ENCODE data around the gene GADL1. TPM values are rescaled to one million over a fixed set of nuclear protein-coding genes. Genes with fewer than 3 reads are reported as not detected.

The GADL1 gene
- total RNA-seq, 4 donors from 2014 or later: not detected

DNA sequence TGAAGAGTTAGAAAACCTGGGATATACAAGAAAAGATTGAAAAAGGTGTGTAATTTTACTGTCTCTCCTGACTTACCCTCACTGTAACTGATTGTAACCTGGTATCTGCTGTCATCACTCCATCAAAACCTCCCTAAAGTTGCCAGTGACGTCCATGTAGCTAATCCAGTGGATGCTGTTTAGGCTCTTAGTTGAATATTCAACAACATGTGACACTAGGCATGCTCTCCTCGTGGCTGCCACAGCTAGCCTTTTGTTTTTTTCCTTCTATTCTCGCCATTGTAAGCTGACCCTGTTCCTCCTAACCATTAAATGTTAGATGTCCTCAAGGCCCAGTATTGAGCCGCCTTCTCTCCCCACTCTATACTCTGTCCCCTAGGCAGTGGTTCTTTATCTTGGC, 41.6 kb downstream of the GADL1 start:
- no peaks in the 10 kb centered on the region for H3K9me3 ChIP-seq
- WGBS, 2 donors: 73 to 75% methylated on average over 4 of the region's 4 CpGs
- H3K27me3 ChIP-seq: peaks cover 0 to 3% of the 10 kb centered on the region in 2 donors
- no peak for DNase-seq (ENCODE audit: low spot score in 2 of 2)
- TF ChIP-seq, protein P1, sequence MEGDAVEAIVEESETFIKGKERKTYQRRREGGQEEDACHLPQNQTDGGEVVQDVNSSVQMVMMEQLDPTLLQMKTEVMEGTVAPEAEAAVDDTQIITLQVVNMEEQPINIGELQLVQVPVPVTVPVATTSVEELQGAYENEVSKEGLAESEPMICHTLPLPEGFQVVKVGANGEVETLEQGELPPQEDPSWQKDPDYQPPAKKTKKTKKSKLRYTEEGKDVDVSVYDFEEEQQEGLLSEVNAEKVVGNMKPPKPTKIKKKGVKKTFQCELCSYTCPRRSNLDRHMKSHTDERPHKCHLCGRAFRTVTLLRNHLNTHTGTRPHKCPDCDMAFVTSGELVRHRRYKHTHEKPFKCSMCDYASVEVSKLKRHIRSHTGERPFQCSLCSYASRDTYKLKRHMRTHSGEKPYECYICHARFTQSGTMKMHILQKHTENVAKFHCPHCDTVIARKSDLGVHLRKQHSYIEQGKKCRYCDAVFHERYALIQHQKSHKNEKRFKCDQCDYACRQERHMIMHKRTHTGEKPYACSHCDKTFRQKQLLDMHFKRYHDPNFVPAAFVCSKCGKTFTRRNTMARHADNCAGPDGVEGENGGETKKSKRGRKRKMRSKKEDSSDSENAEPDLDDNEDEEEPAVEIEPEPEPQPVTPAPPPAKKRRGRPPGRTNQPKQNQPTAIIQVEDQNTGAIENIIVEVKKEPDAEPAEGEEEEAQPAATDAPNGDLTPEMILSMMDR (IDR thresholded peaks at IDR 0.05): no peak
- no peak for TF ChIP-seq EP300 (IDR thresholded peaks at IDR 0.05)
- H3K4me1 ChIP-seq: peaks cover 0 to 11% (median 0%) of the 10 kb centered on the region in 4 donors
- no peak overlapping the region for H3K4me3 ChIP-seq
- H3K36me3 ChIP-seq: no peaks in the 10 kb centered on the region
- H3K27ac ChIP-seq: no peak overlapping the region

DNA sequence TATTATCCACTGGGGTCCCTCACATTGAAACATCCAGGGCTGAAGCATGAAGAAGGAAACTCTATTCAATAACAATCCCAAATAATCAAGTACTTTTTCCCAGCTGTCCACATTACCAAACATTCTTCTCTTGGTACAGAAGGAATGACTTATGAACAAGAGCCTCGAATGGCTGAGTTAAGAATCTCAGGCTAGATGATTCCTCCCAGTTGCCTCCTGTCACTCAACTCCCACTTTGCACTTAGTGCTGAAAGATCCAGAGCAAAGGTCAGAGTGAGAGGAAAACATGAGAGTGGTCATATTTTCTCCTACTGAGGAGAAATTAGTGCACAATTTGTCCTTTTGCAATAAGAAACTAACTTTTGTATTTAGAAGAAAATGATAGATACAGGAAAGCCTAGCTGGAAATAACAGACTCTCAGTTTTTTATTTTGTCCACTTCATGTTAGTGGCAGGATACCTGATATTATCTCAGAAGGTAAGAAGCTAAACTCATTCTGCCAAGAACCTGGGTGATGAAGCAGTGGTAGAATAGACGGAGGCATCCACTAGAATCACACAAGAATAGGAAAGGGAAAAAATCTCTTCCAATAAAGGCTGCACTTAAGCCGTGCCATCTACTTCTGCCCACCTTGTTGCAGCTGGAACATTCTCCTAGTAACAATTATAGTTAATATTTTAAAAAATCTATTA, 46.2 kb downstream of the GADL1 start:
- Histone ChIP-seq H3K27me3 (no peaks in the 10 kb centered on the region), H3K27ac (no peak overlapping the region), H3K9me3 (no peaks in the 10 kb centered on the region), H3K36me3 (no peaks in the 10 kb centered on the region), H3K4me1 (peaks cover 0 to 11% (median 0%) of the 10 kb centered on the region in 4 donors), H3K4me3 (no peak overlapping the region)
- TF ChIP-seq, protein P1 (IDR thresholded peaks at IDR 0.05): no peak
- TF ChIP-seq POLR2A (IDR thresholded peaks at IDR 0.05) (no peak), EP300 (IDR thresholded peaks at IDR 0.05) (no peak)
- no peak for DNase-seq (ENCODE audit: low spot score in 2 of 2)
- WGBS, 2 donors: 65 to 72% methylated on average over 3 of the region's 3 CpGs

DNA sequence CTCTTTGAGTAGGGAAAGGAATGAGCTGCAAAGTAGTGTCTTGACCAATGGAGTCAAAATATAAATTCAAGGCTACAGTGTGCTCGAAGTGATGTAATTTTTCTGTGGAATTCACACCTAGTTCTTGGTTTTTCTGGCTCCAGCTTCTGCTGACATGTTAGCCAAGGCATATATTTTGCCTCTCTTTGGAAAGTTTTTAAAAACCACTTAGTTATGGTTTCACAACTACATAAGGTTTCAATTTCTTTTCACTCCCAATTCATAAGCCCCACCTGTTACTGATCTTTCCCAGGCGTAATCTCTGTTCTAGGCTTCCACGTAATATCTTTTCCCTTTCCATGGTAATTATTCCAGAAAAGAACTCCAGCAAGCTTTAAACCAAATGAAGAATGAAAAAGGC, 46.9 kb downstream of the GADL1 start:
- no peak for TF ChIP-seq EP300 (IDR thresholded peaks at IDR 0.05)
- WGBS, 2 donors: 70 to 76% methylated on average over 3 of the region's 3 CpGs
- Histone ChIP-seq H3K4me3 (no peak overlapping the region), H3K27me3 (no peaks in the 10 kb centered on the region), H3K36me3 (no peaks in the 10 kb centered on the region), H3K27ac (no peak overlapping the region), H3K4me1 (peaks cover 0 to 11% (median 0%) of the 10 kb centered on the region in 4 donors), H3K9me3 (no peaks in the 10 kb centered on the region)
- DNase-seq (ENCODE audit: low spot score in 2 of 2): no peak

DNA sequence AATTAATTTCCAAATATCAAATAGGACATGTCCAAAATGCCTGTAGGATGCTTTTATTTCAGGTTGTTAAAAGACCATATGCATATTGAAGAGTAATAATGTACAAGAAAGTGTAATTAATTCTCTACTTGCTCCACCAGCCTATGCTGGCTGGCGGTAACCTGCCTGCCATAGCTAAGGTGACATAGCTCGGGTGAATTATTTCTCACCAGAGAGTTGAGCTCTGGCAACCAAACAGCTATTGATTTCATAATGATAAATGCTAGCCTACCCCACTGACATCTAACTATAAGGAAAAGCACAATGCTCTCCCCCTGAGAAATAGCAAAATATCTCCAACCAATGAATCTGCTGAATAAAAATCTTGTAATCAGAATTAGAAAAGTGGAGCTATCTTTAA, 48.9 kb downstream of the GADL1 start:
- Histone ChIP-seq H3K27ac (no peak overlapping the region), H3K4me1 (peaks cover 0 to 11% (median 0%) of the 10 kb centered on the region in 4 donors), H3K27me3 (no peaks in the 10 kb centered on the region), H3K9me3 (no peaks in the 10 kb centered on the region), H3K36me3 (no peaks in the 10 kb centered on the region), H3K4me3 (no peak overlapping the region)
- no peak for DNase-seq (ENCODE audit: low spot score in 2 of 2)
- 92 to 95% methylated on average over 2 of the region's 2 CpGs for WGBS, 2 donors
- TF ChIP-seq EP300 (IDR thresholded peaks at IDR 0.05) (no peak), POLR2A (IDR thresholded peaks at IDR 0.05) (no peak)
- TF ChIP-seq, protein P1 (IDR thresholded peaks at IDR 0.05): no peak

DNA sequence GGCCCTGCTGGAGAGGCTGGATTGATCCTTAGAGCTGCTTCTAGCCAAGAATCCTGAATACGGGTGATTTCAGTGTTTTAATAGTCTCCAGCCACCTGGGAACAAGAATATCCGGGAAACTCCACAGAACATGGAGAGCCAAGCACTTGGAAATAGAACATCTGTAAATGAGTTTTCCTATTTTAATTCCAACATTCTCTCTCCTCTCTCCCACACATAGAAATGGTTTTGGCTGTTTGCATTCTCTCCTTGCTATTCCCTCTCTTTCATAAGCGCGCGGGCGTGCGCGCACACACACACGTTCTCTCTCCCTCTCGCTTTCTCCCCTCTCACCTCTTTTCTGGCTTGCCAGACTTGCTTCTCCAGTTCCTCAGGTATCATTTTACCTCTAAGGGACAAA, 50.6 kb downstream of the GADL1 start:
- 74% methylated on average over 10 of the region's 10 CpGs for WGBS, 2 donors
- H3K36me3 ChIP-seq: no peaks in the 10 kb centered on the region
- H3K4me3 ChIP-seq: no peak overlapping the region
- H3K9me3 ChIP-seq: no peaks in the 10 kb centered on the region
- H3K27me3 ChIP-seq: no peaks in the 10 kb centered on the region
- H3K27ac ChIP-seq: no peak overlapping the region
- no peak for DNase-seq (ENCODE audit: low spot score in 2 of 2)
- no peak for TF ChIP-seq POLR2A (IDR thresholded peaks at IDR 0.05)
- TF ChIP-seq, protein P1 (IDR thresholded peaks at IDR 0.05): no peak
- no peak for TF ChIP-seq EP300 (IDR thresholded peaks at IDR 0.05)
- peaks cover 0 to 11% (median 0%) of the 10 kb centered on the region in 4 donors for H3K4me1 ChIP-seq

Measured in tibial nerve (tissue), 4 donors.